ENCODE measurements around the gene CLEC20A. TPM values are rescaled to one million over a fixed set of nuclear protein-coding genes. Genes with fewer than 3 reads are reported as not detected.
A peak's percentile ranks its signal among the peaks of the same experiment; 100 is the strongest.

The CLEC20A gene
- total and polyA plus RNA-seq, 9 of the 15 experiments (the other 6 are each of a cell fraction or from before 2014, with no cell fraction given): not detected

DNA sequence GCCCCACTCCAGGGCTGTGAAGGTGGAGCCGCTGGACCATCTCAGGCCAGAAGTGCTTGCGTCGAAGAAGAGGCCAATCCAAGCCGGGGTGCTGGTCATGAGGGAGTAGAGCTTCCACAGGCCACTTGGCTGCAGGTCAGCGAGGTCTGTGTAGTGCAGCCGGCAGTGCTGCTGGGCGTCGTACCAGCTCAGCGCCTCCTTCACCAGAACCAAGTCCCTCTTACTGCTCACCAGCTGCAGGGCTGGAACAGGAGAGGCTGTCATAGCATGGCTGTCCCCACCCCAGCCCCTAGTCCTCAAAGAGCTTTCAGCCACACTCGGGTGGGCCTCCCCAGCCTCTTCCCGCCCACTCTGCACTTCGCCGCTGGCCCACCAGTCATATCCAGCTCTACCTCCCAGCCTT lies 2.2 kb downstream of the CLEC20A start:
- ChIA-PET CTCF (ENCODE audit: low intra/inter-chr PET ratio) (no interaction called here), POLR2A (interaction anchor here (0.9 to 1.0 kb wide), 4 partner anchors 8 to 1010 kb away, joined by 3 read pairs; no protein-coding TSS in a partner anchor)
- H3K27me3 ChIP-seq (ENCODE audit: control insufficient read depth in 2 of 2, insufficient read depth in 2 of 2, low read length in 2 of 2): peaks cover 46 to 82% of the 10 kb centered on the region in 2 experiments
- no peaks in the 10 kb centered on the region for H3K4me1 ChIP-seq (replicated peaks in 1 of 2; ENCODE audit: control insufficient read depth in 2 of 2, insufficient read depth in 2 of 2, low read length in 2 of 2)
- no peak overlapping the region for H3K9ac ChIP-seq (ENCODE audit: insufficient read depth in 1 of 2, low read depth in 2 of 2, low read length in 2 of 2)
- intact Hi-C loops (cut with micrococcal nuclease) (no loop called here), in situ Hi-C loops (cut with MboI) (no loop called here)
- H3K27ac ChIP-seq (ENCODE audit: extremely low read depth, low read depth, low read length): no peak overlapping the region
- no peaks in the 10 kb centered on the region for H3K36me3 ChIP-seq (ENCODE audit: control insufficient read depth, insufficient read depth, low read length)
- H3K4me3 ChIP-seq: no peak overlapping the region
- TF ChIP-seq, protein P1, sequence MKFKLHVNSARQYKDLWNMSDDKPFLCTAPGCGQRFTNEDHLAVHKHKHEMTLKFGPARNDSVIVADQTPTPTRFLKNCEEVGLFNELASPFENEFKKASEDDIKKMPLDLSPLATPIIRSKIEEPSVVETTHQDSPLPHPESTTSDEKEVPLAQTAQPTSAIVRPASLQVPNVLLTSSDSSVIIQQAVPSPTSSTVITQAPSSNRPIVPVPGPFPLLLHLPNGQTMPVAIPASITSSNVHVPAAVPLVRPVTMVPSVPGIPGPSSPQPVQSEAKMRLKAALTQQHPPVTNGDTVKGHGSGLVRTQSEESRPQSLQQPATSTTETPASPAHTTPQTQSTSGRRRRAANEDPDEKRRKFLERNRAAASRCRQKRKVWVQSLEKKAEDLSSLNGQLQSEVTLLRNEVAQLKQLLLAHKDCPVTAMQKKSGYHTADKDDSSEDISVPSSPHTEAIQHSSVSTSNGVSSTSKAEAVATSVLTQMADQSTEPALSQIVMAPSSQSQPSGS (CRISPR knock-in tag; IDR thresholded peaks at IDR 0.05): no peak
- TF ChIP-seq, protein P2, sequence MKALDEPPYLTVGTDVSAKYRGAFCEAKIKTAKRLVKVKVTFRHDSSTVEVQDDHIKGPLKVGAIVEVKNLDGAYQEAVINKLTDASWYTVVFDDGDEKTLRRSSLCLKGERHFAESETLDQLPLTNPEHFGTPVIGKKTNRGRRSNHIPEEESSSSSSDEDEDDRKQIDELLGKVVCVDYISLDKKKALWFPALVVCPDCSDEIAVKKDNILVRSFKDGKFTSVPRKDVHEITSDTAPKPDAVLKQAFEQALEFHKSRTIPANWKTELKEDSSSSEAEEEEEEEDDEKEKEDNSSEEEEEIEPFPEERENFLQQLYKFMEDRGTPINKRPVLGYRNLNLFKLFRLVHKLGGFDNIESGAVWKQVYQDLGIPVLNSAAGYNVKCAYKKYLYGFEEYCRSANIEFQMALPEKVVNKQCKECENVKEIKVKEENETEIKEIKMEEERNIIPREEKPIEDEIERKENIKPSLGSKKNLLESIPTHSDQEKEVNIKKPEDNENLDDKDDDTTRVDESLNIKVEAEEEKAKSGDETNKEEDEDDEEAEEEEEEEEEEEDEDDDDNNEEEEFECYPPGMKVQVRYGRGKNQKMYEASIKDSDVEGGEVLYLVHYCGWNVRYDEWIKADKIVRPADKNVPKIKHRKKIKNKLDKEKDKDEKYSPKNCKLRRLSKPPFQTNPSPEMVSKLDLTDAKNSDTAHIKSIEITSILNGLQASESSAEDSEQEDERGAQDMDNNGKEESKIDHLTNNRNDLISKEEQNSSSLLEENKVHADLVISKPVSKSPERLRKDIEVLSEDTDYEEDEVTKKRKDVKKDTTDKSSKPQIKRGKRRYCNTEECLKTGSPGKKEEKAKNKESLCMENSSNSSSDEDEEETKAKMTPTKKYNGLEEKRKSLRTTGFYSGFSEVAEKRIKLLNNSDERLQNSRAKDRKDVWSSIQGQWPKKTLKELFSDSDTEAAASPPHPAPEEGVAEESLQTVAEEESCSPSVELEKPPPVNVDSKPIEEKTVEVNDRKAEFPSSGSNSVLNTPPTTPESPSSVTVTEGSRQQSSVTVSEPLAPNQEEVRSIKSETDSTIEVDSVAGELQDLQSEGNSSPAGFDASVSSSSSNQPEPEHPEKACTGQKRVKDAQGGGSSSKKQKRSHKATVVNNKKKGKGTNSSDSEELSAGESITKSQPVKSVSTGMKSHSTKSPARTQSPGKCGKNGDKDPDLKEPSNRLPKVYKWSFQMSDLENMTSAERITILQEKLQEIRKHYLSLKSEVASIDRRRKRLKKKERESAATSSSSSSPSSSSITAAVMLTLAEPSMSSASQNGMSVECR (CRISPR knock-in tag; IDR thresholded peaks at IDR 0.05): no peak
- TF ChIP-seq CHD1 (IDR thresholded peaks at IDR 0.05; ENCODE audit: low read length) (no peak), SMAD4 (CRISPR knock-in tag; conservative IDR thresholded peaks at IDR 0.05) (no peak), NCOA1 (IDR thresholded peaks at IDR 0.05; ENCODE audit: low read depth) (no peak), TAF15 (IDR thresholded peaks at IDR 0.05; ENCODE audit: low read depth, low read length) (no peak), KDM2B (CRISPR knock-in tag; IDR thresholded peaks at IDR 0.05) (no peak), CHD2 (IDR thresholded peaks at IDR 0.05; ENCODE audit: low read depth, low read length) (no peak), ZKSCAN8 (CRISPR knock-in tag; IDR thresholded peaks at IDR 0.05) (no peak)
- TF ChIP-seq, protein P3, sequence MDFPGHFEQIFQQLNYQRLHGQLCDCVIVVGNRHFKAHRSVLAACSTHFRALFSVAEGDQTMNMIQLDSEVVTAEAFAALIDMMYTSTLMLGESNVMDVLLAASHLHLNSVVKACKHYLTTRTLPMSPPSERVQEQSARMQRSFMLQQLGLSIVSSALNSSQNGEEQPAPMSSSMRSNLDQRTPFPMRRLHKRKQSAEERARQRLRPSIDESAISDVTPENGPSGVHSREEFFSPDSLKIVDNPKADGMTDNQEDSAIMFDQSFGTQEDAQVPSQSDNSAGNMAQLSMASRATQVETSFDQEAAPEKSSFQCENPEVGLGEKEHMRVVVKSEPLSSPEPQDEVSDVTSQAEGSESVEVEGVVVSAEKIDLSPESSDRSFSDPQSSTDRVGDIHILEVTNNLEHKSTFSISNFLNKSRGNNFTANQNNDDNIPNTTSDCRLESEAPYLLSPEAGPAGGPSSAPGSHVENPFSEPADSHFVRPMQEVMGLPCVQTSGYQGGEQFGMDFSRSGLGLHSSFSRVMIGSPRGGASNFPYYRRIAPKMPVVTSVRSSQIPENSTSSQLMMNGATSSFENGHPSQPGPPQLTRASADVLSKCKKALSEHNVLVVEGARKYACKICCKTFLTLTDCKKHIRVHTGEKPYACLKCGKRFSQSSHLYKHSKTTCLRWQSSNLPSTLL (IDR thresholded peaks at IDR 0.05): no peak
- TF ChIP-seq, protein P4, sequence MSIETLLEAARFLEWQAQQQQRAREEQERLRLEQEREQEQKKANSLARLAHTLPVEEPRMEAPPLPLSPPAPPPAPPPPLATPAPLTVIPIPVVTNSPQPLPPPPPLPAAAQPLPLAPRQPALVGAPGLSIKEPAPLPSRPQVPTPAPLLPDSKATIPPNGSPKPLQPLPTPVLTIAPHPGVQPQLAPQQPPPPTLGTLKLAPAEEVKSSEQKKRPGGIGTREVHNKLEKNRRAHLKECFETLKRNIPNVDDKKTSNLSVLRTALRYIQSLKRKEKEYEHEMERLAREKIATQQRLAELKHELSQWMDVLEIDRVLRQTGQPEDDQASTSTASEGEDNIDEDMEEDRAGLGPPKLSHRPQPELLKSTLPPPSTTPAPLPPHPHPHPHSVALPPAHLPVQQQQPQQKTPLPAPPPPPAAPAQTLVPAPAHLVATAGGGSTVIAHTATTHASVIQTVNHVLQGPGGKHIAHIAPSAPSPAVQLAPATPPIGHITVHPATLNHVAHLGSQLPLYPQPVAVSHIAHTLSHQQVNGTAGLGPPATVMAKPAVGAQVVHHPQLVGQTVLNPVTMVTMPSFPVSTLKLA (conservative IDR thresholded peaks at IDR 0.05): no peak
- H4K20me1 ChIP-seq (replicated peaks; ENCODE audit: control insufficient read depth, insufficient read depth, low read length): no peaks in the 10 kb centered on the region
- 2% methylated on average over 13 of the region's 13 CpGs for WGBS (ENCODE audit: insufficient coverage, low coverage, missing lambda C conversion rate)
- no peaks in the 10 kb centered on the region for H3K79me2 ChIP-seq (ENCODE audit: control insufficient read depth, insufficient read depth, low read length)
- no peak overlapping the region for H2AFZ ChIP-seq (ENCODE audit: low read depth, low read length)
- H3K4me2 ChIP-seq (ENCODE audit: insufficient read depth, low read length): no peak overlapping the region
- no peak for DNase-seq (ENCODE audit: extremely low read depth in 1 of 4, low spot score in 3 of 4)
- no peaks in the 10 kb centered on the region for H3K9me1 ChIP-seq (ENCODE audit: control insufficient read depth, insufficient read depth, low read length)
- no peak for FAIRE-seq
- peak; percentile 12; the same call in 1 of the 3 replicates for ATAC-seq
- no TSS peak for BruUV-seq (replicated peaks)
- no peaks in the 10 kb centered on the region for H3K9me3 ChIP-seq (replicated peaks; ENCODE audit: control insufficient read depth, insufficient read depth, low read depth, low read length)

Data from K562 (cell line).